Bone marrow (tissue), 2 donors: ENCODE results near the gene MTHFD2.

Source experiments
- DNase-seq, 2 donors: peaks; one replicate each; lab custom pipeline; 2025; lab: John Stamatoyannopoulos, UW

Gene MTHFD2

DNA sequence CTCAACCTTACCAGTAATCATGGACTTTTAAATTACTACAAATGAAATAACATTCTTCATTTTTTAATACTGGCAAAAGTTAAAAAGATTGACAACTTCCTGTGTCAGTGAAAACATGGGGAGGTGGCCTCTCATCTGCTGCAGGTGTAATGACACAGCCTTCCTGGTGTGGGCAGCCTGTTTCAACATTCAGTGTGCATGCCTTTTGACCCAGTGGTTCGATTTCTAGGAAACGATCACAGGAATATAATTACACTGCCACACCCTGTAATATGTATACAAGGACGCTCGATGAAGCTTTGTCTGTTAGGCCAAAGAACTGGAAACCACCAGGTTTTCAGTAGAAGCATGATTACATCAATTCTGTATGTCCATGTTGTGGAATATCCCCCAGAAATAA, 68.7 kb downstream of the MTHFD2 start:
- no peak for DNase-seq
